HG03354 (cell line): ENCODE measurements around the gene GRIN3A.

Source experiments
- ATAC-seq: cut with Tn5 transposase; IDR thresholded peaks from one replicate; pipeline ENCODE4 v1.9.1; 2021; ENCODE audit warnings: mild to moderate bottlenecking; ENCODE audit not compliant: unreplicated experiment, poor library complexity, severe bottlenecking

Gene GRIN3A

GRCh38 chr9:101706997-101707396, 31.4 kb downstream of the GRIN3A start:
- ATAC-seq, result no peak

GRCh38 chr9:101706261-101706798, 32.1 kb downstream of the GRIN3A start:
- ATAC-seq, result no peak

GRCh38 chr9:101705135-101705661, 33.2 kb downstream of the GRIN3A start:
- ATAC-seq, result no peak

- no peak for ATAC-seq
Observed at GRCh38 chr9:101702257-101702656, 36.2 kb downstream of the GRIN3A start.

GRCh38 chr9:101693546-101694336, 44.7 kb downstream of the GRIN3A start:
- ATAC-seq, result no peak

GRCh38 chr9:101691657-101692056, 46.8 kb downstream of the GRIN3A start:
- ATAC-seq, result no peak

- no peak for ATAC-seq
Observed at GRCh38 chr9:101689039-101689438, 49.4 kb downstream of the GRIN3A start.

- ATAC-seq, result no peak
Observed at GRCh38 chr9:101684665-101685064, 53.8 kb downstream of the GRIN3A start.

- ATAC-seq, result no peak
Observed at GRCh38 chr9:101683236-101683635, 55.2 kb downstream of the GRIN3A start.

GRCh38 chr9:101677861-101678260, 60.6 kb downstream of the GRIN3A start:
- ATAC-seq, result no peak

GRCh38 chr9:101675341-101675740, 63.1 kb downstream of the GRIN3A start:
- ATAC-seq, result no peak

GRCh38 chr9:101674165-101674564, 64.3 kb downstream of the GRIN3A start:
- ATAC-seq, result no peak

GRCh38 chr9:101673642-101674041, 64.8 kb downstream of the GRIN3A start:
- no peak for ATAC-seq

- ATAC-seq, result no peak
Observed at GRCh38 chr9:101671567-101671966, 66.9 kb downstream of the GRIN3A start.

- no peak for ATAC-seq
Observed at GRCh38 chr9:101668421-101668820, 70.0 kb downstream of the GRIN3A start.

GRCh38 chr9:101664453-101664852, 74.0 kb downstream of the GRIN3A start:
- ATAC-seq, result no peak

- no peak for ATAC-seq
Observed at GRCh38 chr9:101652601-101653175, 85.8 kb downstream of the GRIN3A start.

GRCh38 chr9:101650142-101650541, 88.3 kb downstream of the GRIN3A start:
- peak; percentile 78 for ATAC-seq

GRCh38 chr9:101648493-101648892, 90.0 kb downstream of the GRIN3A start:
- no peak for ATAC-seq

- no peak for ATAC-seq
Observed at GRCh38 chr9:101639785-101640665, 98.4 kb downstream of the GRIN3A start.
